Activated gamma-delta T cell treated with Interleukin-2 at 50 U/mL for 16 hours (primary cell): ENCODE results near the gene SNRPA.
"Not testable (repeated sequence)": the region's sequence is repeated elsewhere in the genome, so short reads cannot be mapped to it uniquely, and the experiment has no call there.

Experiments used
- DNase-seq: peaks from one replicate; pipeline ENCODE4 v3.0.0-alpha.2; 2020

The SNRPA gene

DNA sequence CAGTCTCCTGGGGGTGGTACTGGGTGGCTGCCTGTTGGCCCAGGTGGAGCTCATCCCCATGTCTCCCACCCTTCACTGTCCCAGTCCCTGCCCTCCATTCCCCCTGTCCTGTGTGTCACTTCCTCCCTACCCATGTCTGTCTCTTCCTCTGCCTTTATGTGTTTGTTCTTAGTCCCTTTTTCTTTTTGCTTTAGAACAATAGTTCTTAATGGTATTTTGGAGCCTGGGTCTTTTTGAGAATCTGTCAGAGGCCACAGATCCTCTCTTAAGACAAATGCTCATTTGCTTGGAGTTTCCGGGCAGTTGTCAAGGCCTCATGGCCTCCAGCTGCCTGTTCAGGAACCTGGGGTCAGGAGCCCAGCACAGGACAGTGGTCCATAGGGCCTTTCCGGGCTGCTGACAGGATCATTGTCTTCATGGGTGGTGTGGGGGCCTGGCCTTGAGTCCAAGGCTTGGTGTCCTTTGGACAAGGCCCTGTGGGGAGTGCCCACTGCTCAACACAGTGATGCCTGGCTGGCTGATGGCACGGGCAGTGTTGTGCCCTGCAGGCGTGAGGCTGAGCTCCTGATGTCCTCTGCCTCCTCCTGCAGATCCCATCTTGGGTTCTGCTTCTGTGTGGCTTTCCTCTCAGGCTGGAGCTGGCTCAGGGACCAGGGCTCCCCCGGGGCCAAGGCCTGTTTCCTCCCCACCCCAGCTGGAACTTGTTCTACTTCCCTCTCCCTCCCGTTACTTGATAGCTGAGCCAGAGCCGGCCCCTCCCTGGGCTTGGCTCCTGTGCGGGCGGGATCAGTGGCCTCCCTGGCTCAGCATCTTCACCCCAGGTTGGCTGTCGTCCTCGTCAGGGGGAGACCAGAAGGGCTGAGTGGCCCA lies 51.5 kb downstream of the SNRPA start:
- DNase-seq = no peak

GRCh38 chr19:40803170-40803856 lies 52.3 kb downstream of the SNRPA start:
- no peak for DNase-seq

GRCh38 chr19:40803857-40804782 lies 53.1 kb downstream of the SNRPA start:
- DNase-seq = peak; percentile 61

DNA sequence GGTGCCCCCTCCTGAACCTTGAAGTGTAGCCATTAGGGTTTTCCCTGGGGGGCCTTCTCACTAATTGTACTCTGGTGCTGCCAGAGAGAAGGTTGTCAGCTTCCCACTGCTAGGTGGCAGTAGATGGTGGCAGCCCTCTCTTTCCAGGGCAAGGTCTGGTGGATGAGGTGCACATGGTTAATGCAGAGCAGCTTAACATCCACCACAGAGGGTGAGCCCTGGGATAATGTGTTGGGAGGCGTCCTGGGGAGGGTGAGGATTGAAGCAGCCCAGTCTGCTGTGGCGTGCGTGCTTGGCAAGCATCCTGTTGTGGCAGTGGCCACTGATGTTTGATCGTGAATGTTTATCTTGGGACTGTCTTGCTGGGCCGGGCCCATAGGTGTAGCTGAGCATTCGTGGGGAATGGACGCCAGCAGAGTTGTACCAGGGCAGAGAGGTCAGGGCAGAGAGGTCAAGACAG lies 53.8 kb downstream of the SNRPA start:
- no peak for DNase-seq

- DNase-seq = no peak
These were observed 54.4 kb downstream of the SNRPA start for GRCh38 chr19:40805258-40805868.

GRCh38 chr19:40806423-40807146 lies 55.6 kb downstream of the SNRPA start:
- DNase-seq = peak; percentile 74

GRCh38 chr19:40807147-40808020 lies 56.4 kb downstream of the SNRPA start:
- DNase-seq = no peak

- DNase-seq = no peak
These were observed 57.0 kb downstream of the SNRPA start for GRCh38 chr19:40808021-40808325.

DNA sequence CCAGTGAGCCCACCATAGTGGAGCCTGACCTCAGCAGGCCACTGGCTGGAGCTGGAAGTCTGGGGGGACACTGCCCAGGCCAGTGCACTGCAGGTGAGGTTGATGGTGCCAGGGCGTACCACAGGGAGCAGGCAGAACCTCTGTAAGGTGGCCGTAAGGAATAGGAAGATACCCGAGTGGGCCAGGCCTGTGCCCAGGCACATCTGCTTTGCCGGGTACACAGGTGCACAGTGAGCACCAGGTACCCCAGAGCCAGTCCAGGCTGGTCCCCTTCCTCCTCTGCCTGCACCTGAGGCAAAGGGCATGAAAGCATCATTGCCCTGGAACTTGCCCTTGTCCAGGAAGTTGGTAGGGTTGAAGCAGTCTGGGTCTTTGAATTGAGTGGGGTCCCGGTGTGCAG lies 57.5 kb downstream of the SNRPA start:
- DNase-seq = no peak

- DNase-seq = no peak
These were observed 58.5 kb downstream of the SNRPA start for GRCh38 chr19:40809358-40810086.

- DNase-seq = no peak
These were observed 59.2 kb downstream of the SNRPA start for GRCh38 chr19:40810160-40810559.

- DNase-seq = peak; percentile 44
These were observed 59.8 kb downstream of the SNRPA start for GRCh38 chr19:40810649-40811408.

GRCh38 chr19:40811478-40812341 lies 60.7 kb downstream of the SNRPA start:
- no peak for DNase-seq

DNA sequence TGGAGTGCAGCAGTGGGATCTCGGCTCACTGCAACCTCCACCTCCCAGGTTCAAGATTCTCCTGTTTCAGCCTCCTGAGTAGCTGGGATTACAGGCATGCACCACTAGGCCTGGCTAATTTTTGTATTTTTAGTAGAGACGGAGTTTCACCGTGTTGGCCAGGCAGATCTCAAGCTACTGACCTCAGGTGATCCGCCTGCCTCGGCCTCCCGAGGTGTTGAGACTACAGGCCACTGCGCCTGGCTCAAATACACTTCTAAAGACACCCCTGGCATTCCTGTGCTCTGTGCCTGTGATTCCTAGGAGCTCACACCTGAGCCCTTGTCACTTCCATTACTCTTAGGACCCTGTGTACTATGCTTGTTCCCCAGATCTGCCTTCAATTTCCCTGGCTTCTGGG lies 61.6 kb downstream of the SNRPA start:
- not testable (repeated sequence) for DNase-seq

DNA sequence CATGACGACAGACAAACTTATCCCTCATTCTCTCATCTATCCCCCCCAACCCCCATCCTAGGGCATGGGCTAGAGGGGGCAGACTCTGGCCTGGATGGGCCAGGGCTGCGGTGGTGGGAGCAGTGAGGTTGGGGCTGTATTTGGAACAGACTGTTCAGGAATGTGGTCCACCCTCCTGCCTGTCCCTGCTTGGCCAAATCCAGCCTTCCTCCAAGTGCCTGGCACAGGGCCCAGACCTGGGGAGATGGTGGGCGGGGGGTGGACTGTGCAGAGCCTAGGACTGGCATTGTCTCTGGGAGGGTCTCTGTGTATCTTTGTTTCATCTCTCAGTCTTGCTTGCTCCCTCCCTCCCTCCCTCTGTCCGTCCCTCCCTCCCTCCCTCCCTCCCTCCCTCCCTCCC lies 62.2 kb downstream of the SNRPA start:
- no peak for DNase-seq
